Panc1 (cell line): ENCODE results near the gene THAP11. TPM values are rescaled to one million over a fixed set of nuclear protein-coding genes. Genes with fewer than 3 reads are reported as not detected.

Source experiments
- ATAC-seq: fragments of 200-7000 bp; cut with Tn5 transposase; 2 replicates; pipeline ENCODE4 v1.9.1; 2020; ENCODE audit warnings: mild to moderate bottlenecking, moderate library complexity
- BruUV-seq: library from RNA; stranded (reverse); fragments of 400-500 nt; replicated peaks from 2 replicates; lab custom pipeline; 2021; lab: Mats Ljungman, UMichigan
- CTCF ChIA-PET: fragments of 300-600 bp; sonication (Branson Sonifier 250); formaldehyde crosslinking; loops from one replicate; lab custom pipeline; 2022; ENCODE audit warnings: antibody characterized with exemption; lab: Charles Lee
- POLR2A ChIA-PET: fragments of 300-600 bp; sonication (Branson Sonifier 250); formaldehyde crosslinking; loops from one replicate; lab custom pipeline; 2022; ENCODE audit warnings: antibody characterized with exemption; lab: Charles Lee
- DNase-seq: peaks from one replicate; pipeline ENCODE4 v3.0.0-alpha.2; 2010; ENCODE audit warnings: low read depth, low spot score
- H3K27ac ChIP-seq: 2 replicates; pipeline ENCODE4 v1.5.1; 2011; ENCODE audit warnings: mild to moderate bottlenecking, low read length, inconsistent platforms
- H3K27me3 ChIP-seq: fragments of 200-500 bp; sonication (Bioruptor generic); 2 replicates; pipeline ENCODE4 v1.6.0; 2014; ENCODE audit warnings: low read length, inconsistent platforms; ENCODE audit not compliant: control insufficient read depth, insufficient read depth
- H3K36me3 ChIP-seq: fragments of 200-500 bp; sonication (Bioruptor generic); 2 replicates; pipeline ENCODE4 v1.5.1; 2014; ENCODE audit warnings: inconsistent platforms, mild to moderate bottlenecking, low read length, moderate library complexity; ENCODE audit not compliant: control insufficient read depth, insufficient read depth
- H3K4me1 ChIP-seq: 2 replicates; pipeline ENCODE4 v1.5.1; 2011; ENCODE audit warnings: inconsistent platforms, mild to moderate bottlenecking, low read length, moderate library complexity; ENCODE audit not compliant: control insufficient read depth, insufficient read depth
- H3K4me3 ChIP-seq, 2 experiments: 2 replicates each; pipeline ENCODE4 v1.5.1; 2011 to 2012; ENCODE audit warnings: low read depth in 2 of 2, low read length in 2 of 2, mild to moderate bottlenecking in 2 of 2, inconsistent platforms in 1 of 2, moderate library complexity in 1 of 2
- H3K9me3 ChIP-seq: fragments of 200-500 bp; sonication (Bioruptor generic); 2 replicates; pipeline ENCODE4 v1.5.1; 2014; ENCODE audit warnings: low read depth, mild to moderate bottlenecking, inconsistent platforms, low read length, moderate library complexity; ENCODE audit not compliant: control insufficient read depth, insufficient read depth
- CTCF ChIP-seq: fragments of 450-650 bp; IDR thresholded peaks from 2 replicates; pipeline ENCODE4 v1.5.1; 2017; ENCODE audit warnings: mild to moderate bottlenecking
- POLR2AphosphoS5 ChIP-seq: IDR thresholded peaks from 2 replicates; pipeline ENCODE4 v1.6.1; 2012; ENCODE audit warnings: mild to moderate bottlenecking, low read depth, low read length, moderate library complexity
- SIN3A ChIP-seq: IDR thresholded peaks from 2 replicates; pipeline ENCODE4 v1.6.1; 2012; ENCODE audit warnings: low read depth, mild to moderate bottlenecking, low read length, moderate library complexity, borderline replicate concordance; ENCODE audit not compliant: insufficient read depth
- TCF7L2 ChIP-seq: IDR thresholded peaks from 2 replicates; pipeline ENCODE4 v1.6.1; 2011; ENCODE audit warnings: mild to moderate bottlenecking, low read depth, low read length, inconsistent platforms
- in situ Hi-C: cut with HindIII; loops from 2 replicates; pipeline ENCODE4 v1.10.0; 2016; ENCODE audit warnings: low sequenced_read_pairs, low pct_unique_long_range_greater_than_20kb
- intact Hi-C: fragments of 100-400 bp; cut with micrococcal nuclease; formaldehyde crosslinking; loops from one replicate; pipeline ENCODE4 v1.10.0; 2022; ENCODE audit not compliant: unreplicated experiment
- total RNA-seq: library from RNA; stranded (reverse); gene quantifications from one replicate; pipeline ENCODE4 v1.2.1, GENCODE V29; 2021; ENCODE audit not compliant: unreplicated experiment
- TF ChIP-seq, protein P1 (sequence below), 2 experiments: IDR thresholded peaks; 2 replicates each; pipeline ENCODE4 v1.6.1; 2011 to 2012; ENCODE audit warnings: low read depth in 2 of 2, control low read depth in 1 of 2, low read length in 1 of 2, mild to moderate bottlenecking in 1 of 2, moderate library complexity in 1 of 2; ENCODE audit not compliant: insufficient read depth in 1 of 2

The THAP11 gene
- total RNA-seq, 1 experiment from 2014 or later: 27.3 TPM

GRCh38 chr16:67804853-67805542, 37.1 kb upstream of the THAP11 start:
- Histone ChIP-seq H3K4me1 (peaks cover 9% of the 10 kb centered on the region), H3K27ac (peak overlapping the region; percentile 85), H3K36me3 (no peaks in the 10 kb centered on the region; the same call in 1 of the 2 replicates), H3K9me3 (no peaks in the 10 kb centered on the region), H3K4me3 (peak overlapping the region; percentile 92 to 96), H3K27me3 (no peaks in the 10 kb centered on the region)
- TF ChIP-seq POLR2AphosphoS5: no peak
- TF ChIP-seq, protein P1, sequence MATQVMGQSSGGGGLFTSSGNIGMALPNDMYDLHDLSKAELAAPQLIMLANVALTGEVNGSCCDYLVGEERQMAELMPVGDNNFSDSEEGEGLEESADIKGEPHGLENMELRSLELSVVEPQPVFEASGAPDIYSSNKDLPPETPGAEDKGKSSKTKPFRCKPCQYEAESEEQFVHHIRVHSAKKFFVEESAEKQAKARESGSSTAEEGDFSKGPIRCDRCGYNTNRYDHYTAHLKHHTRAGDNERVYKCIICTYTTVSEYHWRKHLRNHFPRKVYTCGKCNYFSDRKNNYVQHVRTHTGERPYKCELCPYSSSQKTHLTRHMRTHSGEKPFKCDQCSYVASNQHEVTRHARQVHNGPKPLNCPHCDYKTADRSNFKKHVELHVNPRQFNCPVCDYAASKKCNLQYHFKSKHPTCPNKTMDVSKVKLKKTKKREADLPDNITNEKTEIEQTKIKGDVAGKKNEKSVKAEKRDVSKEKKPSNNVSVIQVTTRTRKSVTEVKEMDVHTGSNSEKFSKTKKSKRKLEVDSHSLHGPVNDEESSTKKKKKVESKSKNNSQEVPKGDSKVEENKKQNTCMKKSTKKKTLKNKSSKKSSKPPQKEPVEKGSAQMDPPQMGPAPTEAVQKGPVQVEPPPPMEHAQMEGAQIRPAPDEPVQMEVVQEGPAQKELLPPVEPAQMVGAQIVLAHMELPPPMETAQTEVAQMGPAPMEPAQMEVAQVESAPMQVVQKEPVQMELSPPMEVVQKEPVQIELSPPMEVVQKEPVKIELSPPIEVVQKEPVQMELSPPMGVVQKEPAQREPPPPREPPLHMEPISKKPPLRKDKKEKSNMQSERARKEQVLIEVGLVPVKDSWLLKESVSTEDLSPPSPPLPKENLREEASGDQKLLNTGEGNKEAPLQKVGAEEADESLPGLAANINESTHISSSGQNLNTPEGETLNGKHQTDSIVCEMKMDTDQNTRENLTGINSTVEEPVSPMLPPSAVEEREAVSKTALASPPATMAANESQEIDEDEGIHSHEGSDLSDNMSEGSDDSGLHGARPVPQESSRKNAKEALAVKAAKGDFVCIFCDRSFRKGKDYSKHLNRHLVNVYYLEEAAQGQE (IDR thresholded peaks at IDR 0.05; ENCODE audit: insufficient read depth in 1 of 2, low read depth in 2 of 2, low read length in 1 of 2): no peak
- no peak for TF ChIP-seq CTCF
- no peak for TF ChIP-seq TCF7L2
- TF ChIP-seq SIN3A: no peak
- in situ Hi-C loops (no loop called here), intact Hi-C loops (loop anchor here (10.0 kb wide), 1 partner anchor 130 kb away; no protein-coding TSS in a partner anchor)
- DNase-seq (no peak), ATAC-seq (no peak)
- CTCF ChIA-PET: no interaction called here
- BruUV-seq: TSS peak; percentile 86
- POLR2A ChIA-PET: interaction anchor here (0.7 kb wide), 1 partner anchor 39 kb away, joined by 3 read pairs; no protein-coding TSS in a partner anchor

DNA sequence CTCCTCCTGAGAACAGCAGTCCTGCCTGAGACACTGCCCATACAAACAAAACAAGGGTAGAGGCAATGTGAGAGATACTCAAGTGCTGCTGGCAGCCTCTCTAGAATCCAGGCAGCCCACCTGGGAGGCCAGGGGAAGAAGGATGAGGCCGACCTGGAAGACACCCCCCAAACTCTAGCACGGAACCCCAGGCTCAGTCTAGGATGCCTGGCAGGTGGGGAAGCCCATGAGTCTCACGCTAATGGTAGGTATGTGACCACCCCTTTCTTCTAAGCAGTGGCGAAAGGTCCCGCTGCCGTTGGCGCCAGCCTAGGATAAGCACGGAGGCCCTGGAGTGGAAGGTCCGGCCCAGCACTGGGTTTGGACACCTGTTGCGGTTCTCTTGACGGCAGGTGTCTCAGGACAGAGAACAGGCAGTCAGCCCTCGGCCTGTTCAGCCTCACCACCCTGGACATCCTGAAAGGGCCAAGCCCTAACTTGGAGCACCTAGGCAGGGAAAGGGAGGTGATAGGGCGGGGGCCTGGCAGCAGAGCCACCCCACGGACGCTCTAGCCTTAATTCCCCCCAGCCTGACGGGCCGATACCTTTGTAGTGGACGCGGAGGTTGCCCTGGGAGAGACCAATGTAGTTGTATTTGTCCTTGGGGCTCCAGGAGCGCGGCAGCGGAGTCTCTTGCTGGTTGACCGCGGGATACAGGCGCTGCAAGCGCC, 36.2 kb upstream of the THAP11 start:
- intact Hi-C loops (loop anchor here (10.0 kb wide), 1 partner anchor 131 kb away; no protein-coding TSS in a partner anchor), in situ Hi-C loops (no loop called here)
- no TSS peak for BruUV-seq
- H3K4me3 ChIP-seq: peak overlapping the region; percentile 92 to 96
- ATAC-seq: peak; percentile 6
- H3K9me3 ChIP-seq: no peaks in the 10 kb centered on the region
- no peaks in the 10 kb centered on the region; the same call in 1 of the 2 replicates for H3K36me3 ChIP-seq
- DNase-seq: no peak
- no peaks in the 10 kb centered on the region for H3K27me3 ChIP-seq
- CTCF ChIA-PET: interaction anchor here (0.6 to 1.9 kb wide), 4 partner anchors 10 to 278 kb away, joined by 3 to 9 read pairs (median 3); no protein-coding TSS in a partner anchor
- peak overlapping the region; percentile 85 for H3K27ac ChIP-seq
- POLR2A ChIA-PET: interaction anchor here (0.6 to 0.7 kb wide), 4 partner anchors 39 to 246 kb away, joined by 3 to 13 read pairs (median 3); no protein-coding TSS in a partner anchor
- H3K4me1 ChIP-seq: peaks cover 9% of the 10 kb centered on the region
- TF ChIP-seq SIN3A (peak; percentile 70; the same call in 1 of the 2 replicates), CTCF (no peak), POLR2AphosphoS5 (no peak), TCF7L2 (no peak)
- TF ChIP-seq, protein P1 (IDR thresholded peaks at IDR 0.05; ENCODE audit: insufficient read depth in 1 of 2, low read depth in 2 of 2, low read length in 1 of 2): no peak
